Endothelial cell of umbilical vein (primary cell): ENCODE results near the gene PRKAG2. TPM values are rescaled to one million over a fixed set of nuclear protein-coding genes. Genes with fewer than 3 reads are reported as not detected.

Source experiments
- BruUV-seq: library from RNA; stranded (reverse); fragments of 400-500 nt; replicated peaks from 2 replicates; lab custom pipeline; 2021; lab: Mats Ljungman, UMichigan
- CTCF ChIA-PET: fragments of 300-600, 350-600 bp; sonication (Branson Sonifier 250); formaldehyde crosslinking; loops from one replicate; lab custom pipeline; 2021; ENCODE audit warnings: antibody characterized with exemption, inconsistent platforms; lab: Charles Lee
- POLR2A ChIA-PET: fragments of 300-600, 350-600 bp; sonication (Branson Sonifier 250); formaldehyde crosslinking; loops from one replicate; lab custom pipeline; 2021; ENCODE audit warnings: antibody characterized with exemption, inconsistent platforms; lab: Charles Lee
- DNase-seq: peaks from one replicate; pipeline ENCODE4 v3.0.0-alpha.2; 2011; ENCODE audit warnings: low read depth, low spot score
- FAIRE-seq: peaks from 2 replicates; lab custom pipeline; 2011; peaks lifted over from hg19 to GRCh38; lab: Jason Lieb, UNC
- H2AFZ ChIP-seq: 2 replicates; pipeline ENCODE4 v1.6.0; 2012; ENCODE audit warnings: low read depth, low read length, control low read depth, inconsistent platforms
- H3K27ac ChIP-seq: 2 replicates; pipeline ENCODE4 v1.5.1; 2011; ENCODE audit warnings: low read depth, mild to moderate bottlenecking, control low read depth, low read length, moderate library complexity; ENCODE audit not compliant: insufficient read depth
- H3K27me3 ChIP-seq, 2 experiments: 2 replicates each; pipeline versions ENCODE4 v1.6.0 to v1.6.1; 2011; ENCODE audit warnings: low read length in 2 of 2, mixed read lengths in 1 of 2; ENCODE audit not compliant: control insufficient read depth in 2 of 2, insufficient read depth in 2 of 2
- H3K36me3 ChIP-seq, 2 experiments: 2 replicates in 1 of 2; 3 replicates in 1 of 2; pipeline ENCODE4 v1.5.1; 2011; ENCODE audit warnings: low read length in 2 of 2, mild to moderate bottlenecking in 1 of 2, moderate library complexity in 1 of 2; ENCODE audit not compliant: control insufficient read depth in 2 of 2, insufficient read depth in 2 of 2; ENCODE audit errors: extremely low read depth in 1 of 2
- H3K4me1 ChIP-seq: 3 replicates; pipeline ENCODE4 v1.5.1; 2011; ENCODE audit warnings: mild to moderate bottlenecking, low read length; ENCODE audit not compliant: control insufficient read depth, insufficient read depth; ENCODE audit errors: extremely low read depth
- H3K4me2 ChIP-seq: 2 replicates; pipeline ENCODE4 v1.6.1; 2011; ENCODE audit warnings: low read length, control low read depth, mixed read lengths; ENCODE audit not compliant: insufficient read depth
- H3K4me3 ChIP-seq, 3 experiments: fragments of 200-600 bp in 1 of 3; sonication (generic), shearing (Covaris generic) in 1 of 3; replicated peaks in 1 of 3; 2 replicates each; pipeline ENCODE4 v1.5.1; 2011 to 2016; ENCODE audit warnings: control low read depth in 3 of 3, low read length in 3 of 3, mild to moderate bottlenecking in 2 of 3, inconsistent platforms in 1 of 3, low read depth in 1 of 3, moderate library complexity in 1 of 3; ENCODE audit not compliant: insufficient read depth in 1 of 3
- H3K79me2 ChIP-seq: 2 replicates; pipeline ENCODE4 v1.6.0; 2012; ENCODE audit warnings: low read length, inconsistent platforms; ENCODE audit not compliant: control insufficient read depth, insufficient read depth
- H3K9ac ChIP-seq: replicated peaks from 2 replicates; pipeline ENCODE3; 2011; ENCODE audit warnings: low read length, control low read depth; ENCODE audit not compliant: insufficient read depth; ENCODE audit errors: extremely low read depth
- H3K9me1 ChIP-seq: replicated peaks from 3 replicates; pipeline ENCODE4 v1.6.0; 2011; ENCODE audit warnings: mild to moderate bottlenecking, low read length; ENCODE audit not compliant: control insufficient read depth, insufficient read depth; ENCODE audit errors: extremely low read depth
- H3K9me3 ChIP-seq: replicated peaks from 2 replicates; pipeline ENCODE4 v1.5.1; 2012; ENCODE audit warnings: low read length, inconsistent platforms; ENCODE audit not compliant: control insufficient read depth, insufficient read depth
- H4K20me1 ChIP-seq: replicated peaks from 2 replicates; pipeline ENCODE3; 2011; ENCODE audit warnings: mild to moderate bottlenecking, low read length; ENCODE audit not compliant: control insufficient read depth, insufficient read depth; ENCODE audit errors: extremely low read depth
- EZH2 ChIP-seq: IDR thresholded peaks from 2 replicates; pipeline ENCODE4 v1.6.1; 2012; ENCODE audit warnings: borderline replicate concordance, low read depth, mild to moderate bottlenecking, moderate library complexity, low read length, inconsistent platforms; ENCODE audit not compliant: severe bottlenecking
- FOS ChIP-seq: IDR thresholded peaks from 2 replicates; pipeline ENCODE4 v1.6.1; 2011; ENCODE audit warnings: mild to moderate bottlenecking, low read length, moderate library complexity, borderline replicate concordance; ENCODE audit not compliant: insufficient read depth
- GATA2 ChIP-seq: IDR thresholded peaks from 2 replicates; pipeline ENCODE4 v1.7.0; 2011; ENCODE audit warnings: low read depth, mild to moderate bottlenecking, moderate library complexity, mixed read lengths, low read length; ENCODE audit not compliant: insufficient read length, insufficient read depth
- JUN ChIP-seq: IDR thresholded peaks from 2 replicates; pipeline ENCODE4 v1.6.1; 2011; ENCODE audit warnings: borderline replicate concordance, low read depth; ENCODE audit not compliant: insufficient read length, insufficient read depth
- MYC ChIP-seq: IDR thresholded peaks from one replicate; pipeline ENCODE4 v1.6.1; 2011; ENCODE audit warnings: mild to moderate bottlenecking, low read depth, low read length
- POLR2A ChIP-seq: IDR thresholded peaks from 2 replicates; pipeline ENCODE4 v1.6.1; 2012; ENCODE audit warnings: low read depth, mild to moderate bottlenecking, control low read depth, low read length
- POLR2AphosphoS5 ChIP-seq: IDR thresholded peaks from 2 replicates; pipeline ENCODE4 v1.6.1; 2012; ENCODE audit warnings: low read depth, mild to moderate bottlenecking, control low read depth, low read length, moderate library complexity; ENCODE audit not compliant: insufficient read depth
- dilution Hi-C: fragments of 300-500 bp; cut with MboI; formaldehyde crosslinking; loops from one replicate; pipeline ENCODE4 v1.15.0; 2019; ENCODE audit warnings: low sequenced_read_pairs; ENCODE audit not compliant: extremely low pct_ligation_motif_present
- intact Hi-C: fragments of 100-400 bp; cut with micrococcal nuclease; formaldehyde crosslinking; loops from one replicate; pipeline ENCODE4 v1.10.0; 2022
- polyA plus RNA-seq, 4 experiments: library from polyadenylated mRNA; depleted of rRNA in 3 of 4; stranded (reverse) in 3 of 4; unstranded in 1 of 4; fragments of >200 nt; gene quantifications; 2 replicates each; pipeline versions ENCODE4 v1.2.1 to v1.2.3, GENCODE V29; 2011 to 2012; ENCODE audit warnings: missing spikeins in 1 of 4
- total RNA-seq: library from RNA; stranded (reverse); gene quantifications from 2 replicates; pipeline ENCODE4 v1.2.3, GENCODE V29; 2021
- TF ChIP-seq, protein P1 (sequence below): IDR thresholded peaks from 2 replicates; pipeline ENCODE4 v1.6.1; 2011; ENCODE audit not compliant: insufficient read depth, insufficient read length
- TF ChIP-seq, protein P2 (sequence below), 2 donors: IDR thresholded peaks; 1 replicate in 1 of 2; 2 replicates in 1 of 2; pipeline ENCODE4 v1.5.1; 2011; ENCODE audit warnings: low read length in 2 of 2, mild to moderate bottlenecking in 2 of 2, moderate library complexity in 2 of 2, control low read depth in 1 of 2, inconsistent platforms in 1 of 2, low read depth in 1 of 2; ENCODE audit not compliant: insufficient read depth in 1 of 2; ENCODE audit errors: extremely low read depth in 1 of 2

PRKAG2 gene
- total and polyA plus RNA-seq, 2 donors (not counting 3 experiments of a cell fraction or from before 2014, with no cell fraction given), result 19.3 to 51.5 TPM

DNA sequence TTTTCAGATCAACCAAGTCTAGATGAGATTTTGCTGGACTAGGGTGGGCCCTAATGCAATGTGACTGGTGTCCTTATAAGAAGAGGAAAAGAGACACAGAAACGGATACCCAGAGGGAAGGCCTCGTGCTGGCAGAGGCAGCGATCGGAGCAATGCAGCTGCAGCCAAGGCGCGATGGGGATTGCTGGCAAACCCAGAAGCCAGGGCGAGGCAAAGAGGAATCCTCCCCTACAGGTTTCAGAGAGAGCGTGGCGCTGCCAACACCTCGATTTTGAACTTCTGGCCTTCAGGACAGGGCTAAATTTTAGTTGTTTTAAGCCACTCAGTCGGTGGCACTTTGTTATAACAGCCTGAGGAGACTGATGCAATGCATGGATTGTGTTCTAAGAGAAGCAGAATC lies 200.2 kb downstream of the PRKAG2 start:
- no peaks in the 10 kb centered on the region for H3K36me3 ChIP-seq
- no peaks in the 10 kb centered on the region for H3K9me1 ChIP-seq
- H3K4me2 ChIP-seq, result no peak overlapping the region
- BruUV-seq, result no TSS peak
- H3K9ac ChIP-seq, result no peak overlapping the region
- no peak overlapping the region for H3K27ac ChIP-seq
- no peaks in the 10 kb centered on the region for H3K27me3 ChIP-seq
- H2AFZ ChIP-seq, result no peak overlapping the region
- dilution Hi-C loops, result no loop called here
- DNase-seq, result no peak
- POLR2A ChIA-PET, result no interaction called here
- no peaks in the 10 kb centered on the region for H4K20me1 ChIP-seq
- no peak overlapping the region for H3K4me3 ChIP-seq
- TF ChIP-seq, protein P1, sequence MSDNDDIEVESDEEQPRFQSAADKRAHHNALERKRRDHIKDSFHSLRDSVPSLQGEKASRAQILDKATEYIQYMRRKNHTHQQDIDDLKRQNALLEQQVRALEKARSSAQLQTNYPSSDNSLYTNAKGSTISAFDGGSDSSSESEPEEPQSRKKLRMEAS, result no peak
- no peak for TF ChIP-seq JUN
- no peak for TF ChIP-seq FOS
- TF ChIP-seq, protein P2, sequence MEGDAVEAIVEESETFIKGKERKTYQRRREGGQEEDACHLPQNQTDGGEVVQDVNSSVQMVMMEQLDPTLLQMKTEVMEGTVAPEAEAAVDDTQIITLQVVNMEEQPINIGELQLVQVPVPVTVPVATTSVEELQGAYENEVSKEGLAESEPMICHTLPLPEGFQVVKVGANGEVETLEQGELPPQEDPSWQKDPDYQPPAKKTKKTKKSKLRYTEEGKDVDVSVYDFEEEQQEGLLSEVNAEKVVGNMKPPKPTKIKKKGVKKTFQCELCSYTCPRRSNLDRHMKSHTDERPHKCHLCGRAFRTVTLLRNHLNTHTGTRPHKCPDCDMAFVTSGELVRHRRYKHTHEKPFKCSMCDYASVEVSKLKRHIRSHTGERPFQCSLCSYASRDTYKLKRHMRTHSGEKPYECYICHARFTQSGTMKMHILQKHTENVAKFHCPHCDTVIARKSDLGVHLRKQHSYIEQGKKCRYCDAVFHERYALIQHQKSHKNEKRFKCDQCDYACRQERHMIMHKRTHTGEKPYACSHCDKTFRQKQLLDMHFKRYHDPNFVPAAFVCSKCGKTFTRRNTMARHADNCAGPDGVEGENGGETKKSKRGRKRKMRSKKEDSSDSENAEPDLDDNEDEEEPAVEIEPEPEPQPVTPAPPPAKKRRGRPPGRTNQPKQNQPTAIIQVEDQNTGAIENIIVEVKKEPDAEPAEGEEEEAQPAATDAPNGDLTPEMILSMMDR (IDR thresholded peaks at IDR 0.05; ENCODE audit: extremely low read depth in 1 of 2, insufficient read depth in 1 of 2, low read depth in 1 of 2, low read length in 2 of 2), result no peak
- TF ChIP-seq MYC, result no peak
- no peak for TF ChIP-seq POLR2AphosphoS5
- no peak for TF ChIP-seq POLR2A
- TF ChIP-seq EZH2, result no peak
- no peak for TF ChIP-seq GATA2
- peaks cover 3% of the 10 kb centered on the region for H3K4me1 ChIP-seq
- H3K9me3 ChIP-seq, result no peaks in the 10 kb centered on the region
- CTCF ChIA-PET, result no interaction called here
- no peaks in the 10 kb centered on the region for H3K79me2 ChIP-seq
- FAIRE-seq, result no peak
- intact Hi-C loops, result no loop called here
